Loucy (cell line): Measurements from ENCODE around the gene C4BPB.
A peak's percentile ranks its signal among the peaks of the same experiment; 100 is the strongest.

Source experiments
- H2AFZ ChIP-seq: fragments of 200-600 bp; sonication (generic); 2 replicates; pipeline ENCODE4 v1.6.0; 2016; ENCODE audit warnings: antibody characterized with exemption, mild to moderate bottlenecking, low read length, moderate library complexity
- H3F3A ChIP-seq: fragments of 200-600 bp; 2 replicates; pipeline ENCODE4 v1.6.0; 2016; ENCODE audit warnings: antibody characterized with exemption, low read depth, mild to moderate bottlenecking
- H3K27me3 ChIP-seq: fragments of 200-600 bp; sonication (generic); 2 replicates; pipeline ENCODE4 v1.6.1; 2014; ENCODE audit warnings: low read length, mild to moderate bottlenecking; ENCODE audit not compliant: insufficient read depth, poor library complexity, severe bottlenecking
- H3K36me3 ChIP-seq: fragments of 200-600 bp; sonication (generic); 2 replicates; pipeline ENCODE4 v1.6.1; 2016; ENCODE audit warnings: low read length; ENCODE audit not compliant: insufficient read depth
- H3K4me1 ChIP-seq: fragments of 200-600 bp; sonication (generic); 2 replicates; pipeline ENCODE4 v1.5.1; 2014; ENCODE audit warnings: low read length, mild to moderate bottlenecking; ENCODE audit not compliant: insufficient read depth, poor library complexity, severe bottlenecking
- H3K4me2 ChIP-seq: fragments of 200-600 bp; sonication (generic); 2 replicates; pipeline ENCODE4 v1.6.0; 2014; ENCODE audit warnings: antibody characterized with exemption, low read length, low read depth, mild to moderate bottlenecking; ENCODE audit not compliant: poor library complexity, severe bottlenecking
- H3K4me3 ChIP-seq: fragments of 200-600 bp; sonication (generic); 2 replicates; pipeline ENCODE4 v1.5.1; 2014; ENCODE audit warnings: low read length, mild to moderate bottlenecking, mixed read lengths; ENCODE audit not compliant: poor library complexity, severe bottlenecking
- H3K79me2 ChIP-seq: fragments of 200-600 bp; sonication (generic); 2 replicates; pipeline ENCODE4 v1.6.1; 2014; ENCODE audit warnings: low read length; ENCODE audit not compliant: insufficient read depth
- H3K9ac ChIP-seq: fragments of 200-600 bp; sonication (generic); 2 replicates; pipeline ENCODE4 v1.6.0; 2014; ENCODE audit warnings: mild to moderate bottlenecking, low read depth, low read length, moderate library complexity; ENCODE audit not compliant: poor library complexity, severe bottlenecking
- H3K9me2 ChIP-seq: fragments of 200-600 bp; sonication (generic); replicated peaks from 2 replicates; pipeline ENCODE4 v1.6.1; 2016; ENCODE audit warnings: low read depth, low read length, mixed read lengths
- H3K9me3 ChIP-seq: fragments of 200-600 bp; sonication (generic); 2 replicates; pipeline ENCODE4 v1.6.1; 2014; ENCODE audit warnings: mild to moderate bottlenecking, antibody characterized with exemption, low read length, low read depth; ENCODE audit not compliant: insufficient read depth
- H4K20me1 ChIP-seq: fragments of 200-600 bp; sonication (generic); 2 replicates; pipeline ENCODE4 v1.6.0; 2014; ENCODE audit warnings: antibody characterized with exemption, low read length, mild to moderate bottlenecking; ENCODE audit not compliant: insufficient read depth, poor library complexity, severe bottlenecking
- EZH2phosphoT487 ChIP-seq: fragments of 200-600 bp; IDR thresholded peaks from 2 replicates; pipeline ENCODE4 v1.6.1; 2018; ENCODE audit warnings: antibody characterized with exemption, mild to moderate bottlenecking, moderate library complexity, borderline replicate concordance
- TF ChIP-seq, protein P1 (sequence below): fragments of 200-600 bp; sonication (generic); conservative IDR thresholded peaks from 2 replicates; pipeline ENCODE4 v1.5.1; 2014; ENCODE audit warnings: mild to moderate bottlenecking, antibody characterized with exemption, low read length

C4BPB gene

DNA sequence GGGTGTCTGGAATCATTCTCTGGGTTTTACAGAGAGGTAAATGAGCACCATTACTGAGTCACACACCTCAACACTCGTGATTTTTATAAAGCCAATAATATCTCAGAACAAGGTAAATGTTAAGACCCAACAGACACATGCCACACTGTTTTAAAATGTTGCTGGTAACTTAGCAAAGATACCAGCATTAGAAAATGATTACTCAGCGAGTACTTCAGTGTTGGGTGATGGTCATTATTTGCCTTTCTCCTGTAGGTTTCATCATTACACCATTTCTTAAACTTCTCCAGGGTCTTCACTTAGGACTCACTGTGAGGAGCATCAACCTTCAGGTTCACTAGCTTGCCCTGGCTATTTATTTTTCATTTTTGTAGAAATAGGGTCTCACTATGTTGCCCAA is 6.9 kb upstream of the C4BPB start:
- H3K4me3 ChIP-seq: no peak overlapping the region
- H3K4me1 ChIP-seq: no peaks in the 10 kb centered on the region
- no peaks in the 10 kb centered on the region for H3K36me3 ChIP-seq
- no peaks in the 10 kb centered on the region for H3K9me3 ChIP-seq
- no peaks in the 10 kb centered on the region for H3K27me3 ChIP-seq
- H3K9me2 ChIP-seq: no peaks in the 10 kb centered on the region
- no peaks in the 10 kb centered on the region for H3K79me2 ChIP-seq
- no peaks in the 10 kb centered on the region for H4K20me1 ChIP-seq
- no peaks in the 10 kb centered on the region for H3F3A ChIP-seq
- no peak overlapping the region for H2AFZ ChIP-seq
- TF ChIP-seq EZH2phosphoT487: no peak
- TF ChIP-seq, protein P1, sequence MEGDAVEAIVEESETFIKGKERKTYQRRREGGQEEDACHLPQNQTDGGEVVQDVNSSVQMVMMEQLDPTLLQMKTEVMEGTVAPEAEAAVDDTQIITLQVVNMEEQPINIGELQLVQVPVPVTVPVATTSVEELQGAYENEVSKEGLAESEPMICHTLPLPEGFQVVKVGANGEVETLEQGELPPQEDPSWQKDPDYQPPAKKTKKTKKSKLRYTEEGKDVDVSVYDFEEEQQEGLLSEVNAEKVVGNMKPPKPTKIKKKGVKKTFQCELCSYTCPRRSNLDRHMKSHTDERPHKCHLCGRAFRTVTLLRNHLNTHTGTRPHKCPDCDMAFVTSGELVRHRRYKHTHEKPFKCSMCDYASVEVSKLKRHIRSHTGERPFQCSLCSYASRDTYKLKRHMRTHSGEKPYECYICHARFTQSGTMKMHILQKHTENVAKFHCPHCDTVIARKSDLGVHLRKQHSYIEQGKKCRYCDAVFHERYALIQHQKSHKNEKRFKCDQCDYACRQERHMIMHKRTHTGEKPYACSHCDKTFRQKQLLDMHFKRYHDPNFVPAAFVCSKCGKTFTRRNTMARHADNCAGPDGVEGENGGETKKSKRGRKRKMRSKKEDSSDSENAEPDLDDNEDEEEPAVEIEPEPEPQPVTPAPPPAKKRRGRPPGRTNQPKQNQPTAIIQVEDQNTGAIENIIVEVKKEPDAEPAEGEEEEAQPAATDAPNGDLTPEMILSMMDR: no peak
- no peak overlapping the region for H3K4me2 ChIP-seq
- H3K9ac ChIP-seq: no peak overlapping the region

GRCh38 chr1:207084232-207084631 is 4.4 kb upstream of the C4BPB start:
- H3K4me1 ChIP-seq: no peaks in the 10 kb centered on the region
- no peaks in the 10 kb centered on the region for H3K27me3 ChIP-seq
- H3K79me2 ChIP-seq: no peaks in the 10 kb centered on the region
- H3K4me2 ChIP-seq: no peak overlapping the region
- H3K4me3 ChIP-seq: no peak overlapping the region
- H3K36me3 ChIP-seq: no peaks in the 10 kb centered on the region
- no peaks in the 10 kb centered on the region for H3K9me2 ChIP-seq
- no peak overlapping the region for H3K9ac ChIP-seq
- no peaks in the 10 kb centered on the region for H4K20me1 ChIP-seq
- H3K9me3 ChIP-seq: no peaks in the 10 kb centered on the region
- H2AFZ ChIP-seq: no peak overlapping the region; the same call in 1 of the 2 replicates
- H3F3A ChIP-seq: no peaks in the 10 kb centered on the region
- TF ChIP-seq, protein P1: no peak
- no peak for TF ChIP-seq EZH2phosphoT487

DNA sequence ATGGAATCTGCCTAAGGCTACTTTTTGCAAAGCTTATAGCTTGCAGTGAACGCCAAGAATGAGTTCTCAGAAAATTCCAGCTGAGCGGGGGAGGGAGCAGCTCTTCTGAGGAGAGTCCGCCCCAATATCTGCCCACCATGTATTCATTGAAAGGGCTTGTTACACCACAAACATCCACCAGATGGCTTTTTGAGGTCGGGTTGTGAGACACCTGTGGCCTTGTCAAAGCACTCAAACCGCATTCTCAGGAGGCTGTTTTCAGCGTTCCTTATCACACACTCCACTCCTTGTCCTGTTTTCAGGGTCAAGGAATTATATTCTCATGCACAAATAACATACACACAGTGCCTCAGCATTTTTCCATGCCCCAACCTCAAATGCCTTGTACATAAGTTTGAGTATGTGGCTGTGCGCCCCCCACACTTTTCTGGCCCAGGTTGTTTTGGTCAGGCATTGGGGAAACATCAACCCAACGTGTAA is 3.9 kb upstream of the C4BPB start:
- Histone ChIP-seq H4K20me1 (no peaks in the 10 kb centered on the region), H3K27me3 (no peaks in the 10 kb centered on the region), H3F3A (no peaks in the 10 kb centered on the region), H2AFZ (no peak overlapping the region; the same call in 1 of the 2 replicates), H3K9me2 (no peaks in the 10 kb centered on the region), H3K36me3 (no peaks in the 10 kb centered on the region), H3K9ac (no peak overlapping the region), H3K9me3 (no peaks in the 10 kb centered on the region), H3K79me2 (no peaks in the 10 kb centered on the region), H3K4me1 (no peaks in the 10 kb centered on the region), H3K4me2 (no peak overlapping the region), H3K4me3 (no peak overlapping the region)
- TF ChIP-seq, protein P1: peak; percentile 71
- no peak for TF ChIP-seq EZH2phosphoT487
